H1 (cell line): ENCODE measurements around the gene ZNF134. TPM values are rescaled to one million over a fixed set of nuclear protein-coding genes. Genes with fewer than 3 reads are reported as not detected.
A peak's percentile ranks its signal among the peaks of the same experiment; 100 is the strongest.

Experiments used
- BACH1 ChIP-seq: IDR thresholded peaks from 2 replicates; pipeline ENCODE4 v1.6.1; 2012; ENCODE audit warnings: low read length, improper control_type of control experiment
- CHD7 ChIP-seq: fragments of 300-600 bp; sonication (generic); IDR thresholded peaks from 2 replicates; pipeline ENCODE4 v1.7.1; 2012; ENCODE audit warnings: low read length, moderate library complexity, mild to moderate bottlenecking, inconsistent platforms; ENCODE audit not compliant: insufficient replicate concordance
- EZH2 ChIP-seq: fragments of 200-600 bp; sonication (generic); IDR thresholded peaks from 2 replicates; pipeline ENCODE4 v1.7.1; 2012; ENCODE audit warnings: low read depth, mild to moderate bottlenecking, moderate library complexity, low read length, inconsistent platforms; ENCODE audit not compliant: severe bottlenecking
- NRF1 ChIP-seq: IDR thresholded peaks from 2 replicates; pipeline ENCODE4 v1.6.1; 2011; ENCODE audit warnings: mild to moderate bottlenecking, low read depth, low read length, improper control_type of control experiment
- PHF8 ChIP-seq: fragments of 200-600 bp; sonication (generic); conservative IDR thresholded peaks from 2 replicates; pipeline ENCODE4 v1.7.1; 2012; ENCODE audit warnings: low read depth, mild to moderate bottlenecking, inconsistent platforms, low read length, moderate library complexity
- POU5F1 ChIP-seq: IDR thresholded peaks from 2 replicates; pipeline ENCODE4 v1.6.1; 2011; ENCODE audit warnings: low read depth, mild to moderate bottlenecking, low read length, moderate library complexity
- RBBP5 ChIP-seq: IDR thresholded peaks from 2 replicates; pipeline ENCODE4 v1.7.1; 2012; ENCODE audit warnings: low read depth, mild to moderate bottlenecking, inconsistent platforms, low read length, moderate library complexity, borderline replicate concordance
- TAF7 ChIP-seq: optimal IDR thresholded peaks from 2 replicates; pipeline ENCODE3; 2011; ENCODE audit warnings: low read depth, mild to moderate bottlenecking, inconsistent platforms, low read length, moderate library complexity, borderline replicate concordance
- TBP ChIP-seq: IDR thresholded peaks from 2 replicates; pipeline ENCODE4 v1.6.1; 2011; ENCODE audit warnings: low read depth, low read length, improper control_type of control experiment
- polyA plus RNA-seq, 7 experiments: library from polyadenylated mRNA; depleted of rRNA in 3 of 7; stranded (reverse) in 5 of 7; unstranded in 2 of 7; fragments of >200 nt in 5 of 7; fragments of 200-250 nt in 2 of 7; gene quantifications; 1 replicate in 5 of 7; 2 replicates in 1 of 7; 4 replicates in 1 of 7; pipeline versions ENCODE4 v1.2.1 to v1.2.3, GENCODE V29; 2011 to 2013; ENCODE audit warnings: missing spikeins in 2 of 7, mixed read lengths in 2 of 7
- total RNA-seq: library from RNA; stranded (reverse); fragmentation: NEBNext Ultra II Directional; extraction: Animal tissue kit (Norgen Biotek cat#: 25700); gene quantifications from 2 replicates; pipeline ENCODE4 v1.2.1, GENCODE V29; 2021

The ZNF134 gene
- total and polyA plus RNA-seq, 2 of the 8 experiments (the other 6 are each of a cell fraction or from before 2014, with no cell fraction given) = 16.6 to 54.6 TPM

- TF ChIP-seq POU5F1 (no peak), PHF8 (peak; percentile 56), RBBP5 (no peak), BACH1 (peak; percentile 33; the same call in 1 of the 2 replicates), TBP (peak; percentile 47; the same call in 1 of the 2 replicates), CHD7 (no peak), EZH2 (peak; percentile 25), TAF7 (peak; percentile 1), NRF1 (no peak)
These were observed 50.5 kb downstream of the ZNF134 start (continued) for GRCh38 chr19:57664269-57665127.
